Measurements from ENCODE around the gene WNK2. TPM values are rescaled to one million over a fixed set of nuclear protein-coding genes. Genes with fewer than 3 reads are reported as not detected.

The WNK2 gene
- total and polyA plus RNA-seq, 7 donors, result 8.1 to 58.8 (median 35.5) TPM

GRCh38 chr9:93220627-93221026 is 36.7 kb downstream of the WNK2 start:
- intact Hi-C loops (cut with DNase I), result no loop called here
- DNase-seq, result peak in 1 of 2 donors; percentile 36
- Histone ChIP-seq H3K36me3 (ENCODE audit: insufficient read depth in 1 of 2, low read depth in 1 of 2) (no peaks in the 10 kb centered on the region), H3K27ac (peak overlapping the region; percentile 60), H3K4me1 (peaks cover 56% of the 10 kb centered on the region), H3K9me3 (peaks cover under 1% of the 10 kb centered on the region), H3K4me3 (no peak overlapping the region), H3K27me3 (ENCODE audit: insufficient read depth in 3 of 3, low read length in 2 of 3) (no peaks in the 10 kb centered on the region)
- WGBS, 3 donors, result 71 to 79% (median 71%) methylated on average over 4 of the region's 4 CpGs
- no peak for ATAC-seq
- no peak for TF ChIP-seq CTCF (IDR thresholded peaks at IDR 0.05)

DNA sequence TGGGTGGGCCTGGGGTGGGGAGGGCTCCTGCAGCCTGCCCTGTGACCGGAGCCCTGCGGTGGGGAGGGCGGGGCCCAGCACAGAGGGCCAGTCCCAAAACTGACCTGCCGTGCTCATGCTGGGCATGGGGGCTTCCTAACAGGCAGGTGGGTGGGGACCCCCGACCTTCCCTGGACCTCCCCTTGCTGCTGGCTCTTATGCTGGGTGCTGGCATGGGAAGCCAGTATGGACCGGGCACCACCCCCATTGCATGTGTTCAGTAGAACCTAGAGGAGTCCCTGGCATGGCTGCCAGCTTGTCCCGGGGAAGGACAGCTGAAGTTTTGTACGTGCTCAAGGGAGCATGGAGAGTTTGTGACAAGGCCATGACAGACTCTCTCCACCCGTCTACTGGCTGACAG is 37.1 kb downstream of the WNK2 start:
- H3K27ac ChIP-seq, result peak overlapping the region; percentile 60
- peak in 1 of 4 donors; percentile 12 for ATAC-seq
- no peaks in the 10 kb centered on the region for H3K27me3 ChIP-seq (ENCODE audit: insufficient read depth in 3 of 3, low read length in 2 of 3)
- H3K9me3 ChIP-seq, result no peaks in the 10 kb centered on the region
- intact Hi-C loops (cut with DNase I), result no loop called here
- no peak overlapping the region for H3K4me3 ChIP-seq
- peak in 1 of 2 donors; percentile 75 for DNase-seq
- peaks cover 56% of the 10 kb centered on the region for H3K4me1 ChIP-seq
- WGBS, 3 donors, result 55 to 63% (median 56%) methylated on average over 9 of the region's 9 CpGs
- no peaks in the 10 kb centered on the region for H3K36me3 ChIP-seq (ENCODE audit: insufficient read depth in 1 of 2, low read depth in 1 of 2)
- TF ChIP-seq CTCF (IDR thresholded peaks at IDR 0.05), result no peak

- Histone ChIP-seq H3K27ac (peak overlapping the region; percentile 30), H3K36me3 (ENCODE audit: insufficient read depth in 1 of 2, low read depth in 1 of 2) (no peaks in the 10 kb centered on the region), H3K4me3 (no peak overlapping the region), H3K9me3 (no peaks in the 10 kb centered on the region), H3K27me3 (ENCODE audit: insufficient read depth in 3 of 3, low read length in 2 of 3) (no peaks in the 10 kb centered on the region), H3K4me1 (peaks cover 48% of the 10 kb centered on the region)
- no peak for TF ChIP-seq CTCF (IDR thresholded peaks at IDR 0.05)
- ATAC-seq (no peak), DNase-seq (peak in 1 of 2 donors; percentile 4)
- intact Hi-C loops (cut with DNase I), result no loop called here
- 63 to 83% (median 64%) methylated on average over 7 of the region's 7 CpGs for WGBS, 3 donors
Measured at GRCh38 chr9:93222890-93223259, 38.9 kb downstream of the WNK2 start.

GRCh38 chr9:93223260-93224180 is 39.6 kb downstream of the WNK2 start:
- no peak overlapping the region for H3K4me3 ChIP-seq
- no peak for TF ChIP-seq CTCF (IDR thresholded peaks at IDR 0.05)
- peak overlapping the region; percentile 30 for H3K27ac ChIP-seq
- no peaks in the 10 kb centered on the region for H3K9me3 ChIP-seq
- peak; percentile 21 to 38 (median 30) for ATAC-seq
- peaks cover 43% of the 10 kb centered on the region for H3K4me1 ChIP-seq
- no peaks in the 10 kb centered on the region for H3K36me3 ChIP-seq (ENCODE audit: insufficient read depth in 1 of 2, low read depth in 1 of 2)
- 34 to 60% (median 38%) methylated on average over 16 of the region's 16 CpGs for WGBS, 3 donors
- no peaks in the 10 kb centered on the region for H3K27me3 ChIP-seq (ENCODE audit: insufficient read depth in 3 of 3, low read length in 2 of 3)
- peak in 1 of 2 donors; percentile 54 for DNase-seq
- intact Hi-C loops (cut with DNase I), result no loop called here

Measured in psoas muscle (tissue), 8 donors.